NT2/D1 (cell line): ENCODE results near the gene PLD4.
"Not testable (repeated sequence)": the region's sequence is repeated elsewhere in the genome, so short reads cannot be mapped to it uniquely, and the experiment has no call there.

ENCODE experiments used
- DNase-seq: peaks from one replicate; pipeline ENCODE4 v3.0.0-alpha.2; 2011; ENCODE audit warnings: low read depth, low spot score
- H3K27me3 ChIP-seq: 2 replicates; pipeline ENCODE4 v1.6.0; 2011; ENCODE audit warnings: mild to moderate bottlenecking; ENCODE audit not compliant: insufficient read length, insufficient read depth
- H3K36me3 ChIP-seq: 2 replicates; pipeline ENCODE4 v1.6.1; 2011; ENCODE audit warnings: mild to moderate bottlenecking, low read length, mixed read lengths; ENCODE audit not compliant: insufficient read depth, insufficient read length
- H3K4me1 ChIP-seq: 2 replicates; pipeline ENCODE4 v1.5.1; 2011; ENCODE audit not compliant: insufficient read depth, insufficient read length
- H3K4me3 ChIP-seq: 2 replicates; pipeline ENCODE4 v1.5.1; 2011; ENCODE audit warnings: low read depth; ENCODE audit not compliant: insufficient read length
- H3K9ac ChIP-seq: 2 replicates; pipeline ENCODE4 v1.6.0; 2011; ENCODE audit warnings: low read depth; ENCODE audit not compliant: insufficient read length
- H3K9me3 ChIP-seq: 2 replicates; pipeline ENCODE4 v1.5.1; 2011; ENCODE audit warnings: mild to moderate bottlenecking, low read length; ENCODE audit not compliant: insufficient read depth
- SUZ12 ChIP-seq: IDR thresholded peaks from 2 replicates; pipeline ENCODE4 v1.6.1; 2011; ENCODE audit not compliant: insufficient read length, insufficient read depth; ENCODE audit errors: extremely low read depth
- YY1 ChIP-seq: IDR thresholded peaks from 2 replicates; pipeline ENCODE4 v1.6.1; 2011; ENCODE audit not compliant: insufficient read length, insufficient read depth
- ZNF274 ChIP-seq: IDR thresholded peaks from 2 replicates; pipeline ENCODE4 v1.6.1; 2011; ENCODE audit warnings: mild to moderate bottlenecking, low read depth, low read length

The PLD4 gene

DNA sequence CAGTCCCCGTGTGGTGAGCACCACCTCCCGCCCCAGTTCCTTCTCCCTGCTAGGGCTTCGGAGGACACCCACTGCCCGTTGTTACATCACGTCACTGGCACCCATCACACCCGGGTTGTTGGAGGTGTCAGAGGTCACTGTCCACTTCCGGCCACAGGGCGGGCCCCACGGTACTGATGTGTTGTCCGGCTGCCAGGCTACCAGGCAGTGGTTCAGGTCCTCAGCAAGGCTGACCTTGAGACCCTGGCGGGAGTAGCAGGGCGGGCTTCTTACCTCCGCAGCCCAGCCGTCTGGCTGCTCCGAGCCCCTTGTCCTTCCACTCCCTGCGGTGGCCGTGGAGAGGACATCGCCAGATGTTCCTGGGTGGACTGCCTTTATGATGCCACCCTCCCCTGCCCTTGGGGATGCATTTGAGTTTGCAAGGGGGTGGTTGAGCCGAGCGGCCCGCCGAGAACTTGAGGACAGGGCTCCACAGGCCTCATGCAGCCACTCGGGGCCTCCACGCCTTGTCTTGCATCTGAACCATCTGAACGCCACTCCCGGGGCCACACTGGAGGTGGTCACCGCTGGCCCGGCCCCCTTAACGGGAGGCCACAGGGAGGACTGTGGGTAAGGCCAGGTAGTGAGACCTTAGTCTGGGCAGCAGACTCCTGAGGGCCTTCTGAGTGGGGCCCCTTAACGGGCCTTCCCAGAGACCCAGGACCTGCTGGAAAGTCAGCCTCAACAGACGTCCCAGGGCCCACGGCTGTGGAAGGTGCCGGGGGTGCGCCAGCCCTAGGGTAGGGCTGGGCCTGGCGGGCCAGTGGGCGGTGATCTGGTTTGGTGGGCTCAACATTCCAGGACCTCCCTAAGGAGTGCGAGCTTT, 27.1 kb upstream of the PLD4 start:
- peaks cover 7% of the 10 kb centered on the region for H3K36me3 ChIP-seq
- no peak for TF ChIP-seq ZNF274
- no peak for TF ChIP-seq SUZ12
- TF ChIP-seq YY1 = no peak
- no peaks in the 10 kb centered on the region for H3K9me3 ChIP-seq
- no peaks in the 10 kb centered on the region for H3K4me1 ChIP-seq
- H3K9ac ChIP-seq = no peak overlapping the region
- DNase-seq = no peak
- no peaks in the 10 kb centered on the region for H3K27me3 ChIP-seq
- H3K4me3 ChIP-seq = no peak overlapping the region

DNA sequence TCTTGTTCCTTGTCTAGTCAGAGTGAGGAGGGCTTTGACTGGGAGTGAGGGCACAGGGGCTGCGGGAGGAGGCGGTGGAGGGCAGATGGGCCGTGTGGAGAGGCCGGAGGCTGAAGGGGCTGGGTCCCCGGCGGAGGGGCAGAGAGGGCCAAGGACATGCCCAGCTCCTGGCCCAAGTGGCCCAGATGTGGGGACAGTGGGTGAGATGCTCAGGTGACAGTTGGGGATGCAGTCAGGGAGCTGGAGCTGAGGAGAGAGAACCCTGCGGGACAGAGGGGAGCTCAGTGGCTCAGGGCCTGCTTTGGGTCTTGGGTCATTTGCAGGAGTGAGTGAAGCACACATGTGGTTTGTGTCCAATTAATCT, 26.5 kb upstream of the PLD4 start:
- Histone ChIP-seq H3K27me3 (peaks cover 1% of the 10 kb centered on the region), H3K9me3 (no peaks in the 10 kb centered on the region), H3K4me3 (no peak overlapping the region), H3K4me1 (no peaks in the 10 kb centered on the region), H3K9ac (no peak overlapping the region), H3K36me3 (peaks cover 7% of the 10 kb centered on the region)
- DNase-seq = no peak
- TF ChIP-seq ZNF274 (no peak), SUZ12 (no peak), YY1 (no peak)

DNA sequence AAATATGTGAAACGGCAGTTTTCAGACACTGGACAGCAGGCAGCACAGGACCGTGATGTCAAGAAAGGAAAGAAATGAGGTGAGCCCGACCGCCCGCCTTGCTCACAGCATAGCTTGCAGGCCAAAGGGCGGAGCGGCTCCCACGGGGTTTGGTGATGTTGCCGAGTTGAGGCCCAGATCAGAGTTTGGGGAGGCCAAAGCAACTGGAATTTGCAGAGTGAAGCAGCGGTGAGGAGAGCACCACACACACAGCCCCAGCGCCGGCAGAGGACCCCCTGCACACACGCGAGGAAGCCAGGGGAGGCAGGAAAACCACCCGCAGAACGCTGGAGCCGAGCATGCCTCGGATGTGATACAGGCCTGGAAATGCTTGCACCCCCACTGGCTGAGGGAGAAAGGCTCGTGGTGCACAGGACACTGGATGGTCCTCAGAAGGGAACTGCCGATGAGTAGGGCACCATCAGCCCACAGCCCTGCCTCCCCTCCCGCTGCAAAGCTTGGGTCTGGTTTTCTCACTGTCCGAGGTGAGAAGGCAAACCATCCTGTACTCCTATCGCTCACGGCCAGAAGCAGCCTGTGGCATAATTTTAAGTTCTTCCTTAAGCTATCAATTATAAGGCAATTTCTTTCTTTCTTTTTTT, 25.7 kb upstream of the PLD4 start:
- DNase-seq = no peak
- no peak overlapping the region for H3K4me3 ChIP-seq
- no peak for TF ChIP-seq ZNF274
- H3K9ac ChIP-seq = no peak overlapping the region
- no peaks in the 10 kb centered on the region for H3K4me1 ChIP-seq
- peaks cover 6% of the 10 kb centered on the region; the same call in 1 of the 2 replicates for H3K9me3 ChIP-seq
- H3K27me3 ChIP-seq = peaks cover 10% of the 10 kb centered on the region
- peaks cover 7% of the 10 kb centered on the region for H3K36me3 ChIP-seq

DNA sequence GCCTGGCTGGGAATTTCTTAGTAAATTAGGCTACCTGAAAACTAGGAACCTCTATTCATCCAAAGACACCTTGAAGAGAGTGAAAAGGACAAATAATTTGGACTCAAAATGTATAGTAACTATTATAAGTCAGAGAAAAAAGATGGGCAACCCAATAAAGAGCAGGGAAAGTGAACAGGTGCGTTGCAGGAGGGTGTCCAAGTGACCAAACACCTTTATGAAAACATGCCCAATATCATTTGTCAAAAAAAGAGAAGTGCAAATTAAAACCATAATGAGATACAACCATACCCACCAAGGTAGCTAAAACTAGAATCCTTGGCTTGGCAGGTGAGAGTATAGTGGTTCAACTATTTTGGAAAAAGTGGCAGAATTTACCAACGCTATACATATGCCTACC, 24.9 kb upstream of the PLD4 start:
- peaks cover 7% of the 10 kb centered on the region; the same call in 1 of the 2 replicates for H3K9me3 ChIP-seq
- peaks cover 17% of the 10 kb centered on the region for H3K27me3 ChIP-seq
- no peak overlapping the region for H3K4me3 ChIP-seq
- H3K9ac ChIP-seq = no peak overlapping the region
- TF ChIP-seq ZNF274 (no peak), SUZ12 (no peak), YY1 (no peak)
- DNase-seq = no peak
- H3K4me1 ChIP-seq = no peaks in the 10 kb centered on the region
- peaks cover under 1% of the 10 kb centered on the region for H3K36me3 ChIP-seq

DNA sequence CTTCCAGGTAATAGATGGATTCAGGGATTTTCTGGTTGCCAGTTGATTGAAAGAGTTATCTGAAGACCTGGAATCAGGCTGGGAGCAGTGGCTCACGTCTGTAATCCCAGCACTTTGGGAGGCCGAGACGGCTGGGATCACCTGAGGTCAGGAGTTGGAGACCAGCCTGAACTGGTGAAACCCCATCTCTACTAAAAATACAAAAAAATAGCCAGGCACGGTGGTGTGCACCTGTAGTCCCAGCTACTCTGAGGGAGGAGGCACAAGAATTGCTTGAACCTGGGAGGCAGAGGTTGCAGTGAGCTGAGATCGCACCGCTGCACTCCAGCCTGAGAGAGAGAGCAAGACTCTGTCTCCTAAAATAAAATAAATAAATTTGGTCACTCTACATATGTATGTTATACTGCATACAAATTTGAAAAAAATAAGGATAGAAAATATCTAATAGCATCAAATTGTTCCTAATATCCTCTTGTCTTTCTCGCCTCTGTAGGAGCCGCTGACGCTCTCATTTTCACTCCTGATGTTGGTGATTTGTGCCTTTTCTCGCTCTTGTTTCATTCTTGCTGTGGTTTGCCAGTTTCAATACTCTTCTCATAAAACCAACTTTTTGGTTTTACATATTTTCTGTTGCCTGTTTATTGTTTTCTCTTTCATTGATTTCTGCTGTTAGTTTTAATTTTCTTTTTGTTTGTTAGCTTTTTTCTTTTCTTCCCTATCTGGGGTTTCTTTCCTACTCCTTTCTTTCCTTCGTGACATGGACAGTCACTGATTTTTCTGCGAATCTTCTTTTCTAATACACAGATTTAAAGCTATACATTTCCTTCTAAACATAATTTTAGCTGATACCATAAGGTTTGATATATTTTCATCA, 23.8 kb upstream of the PLD4 start:
- Histone ChIP-seq H3K9ac (no peak overlapping the region), H3K4me1 (no peaks in the 10 kb centered on the region), H3K36me3 (no peaks in the 10 kb centered on the region), H3K9me3 (peaks cover 7% of the 10 kb centered on the region; the same call in 1 of the 2 replicates), H3K27me3 (peaks cover 28% of the 10 kb centered on the region), H3K4me3 (no peak overlapping the region)
- DNase-seq = no peak
- no peak for TF ChIP-seq ZNF274
- no peak for TF ChIP-seq YY1
- TF ChIP-seq SUZ12 = no peak

DNA sequence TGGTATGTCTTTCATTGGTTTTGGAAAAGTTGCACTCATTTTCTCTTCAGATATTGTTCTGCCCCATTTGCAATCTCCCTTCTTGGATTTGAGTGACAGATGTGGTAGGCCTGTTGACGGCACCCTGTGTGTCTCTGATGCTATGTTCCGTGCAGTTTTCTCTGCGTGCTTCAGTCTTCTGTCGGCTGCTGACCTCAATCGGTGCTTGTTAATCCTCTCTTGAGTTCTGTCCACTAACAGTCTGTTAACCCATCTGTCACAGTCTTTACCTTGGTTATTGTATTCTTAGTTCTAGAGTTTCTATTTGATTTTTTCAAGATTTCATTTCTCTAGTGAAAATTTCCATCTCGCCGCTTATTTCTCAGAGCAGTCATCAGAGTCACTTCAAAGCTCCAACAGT, 20.7 kb upstream of the PLD4 start:
- Histone ChIP-seq H3K9me3 (peaks cover 17% of the 10 kb centered on the region; the same call in 1 of the 2 replicates), H3K9ac (no peak overlapping the region), H3K4me1 (no peaks in the 10 kb centered on the region), H3K36me3 (no peaks in the 10 kb centered on the region), H3K4me3 (no peak overlapping the region), H3K27me3 (peaks cover 56% of the 10 kb centered on the region)
- no peak for TF ChIP-seq SUZ12
- no peak for TF ChIP-seq ZNF274
- TF ChIP-seq YY1 = no peak
- no peak for DNase-seq

DNA sequence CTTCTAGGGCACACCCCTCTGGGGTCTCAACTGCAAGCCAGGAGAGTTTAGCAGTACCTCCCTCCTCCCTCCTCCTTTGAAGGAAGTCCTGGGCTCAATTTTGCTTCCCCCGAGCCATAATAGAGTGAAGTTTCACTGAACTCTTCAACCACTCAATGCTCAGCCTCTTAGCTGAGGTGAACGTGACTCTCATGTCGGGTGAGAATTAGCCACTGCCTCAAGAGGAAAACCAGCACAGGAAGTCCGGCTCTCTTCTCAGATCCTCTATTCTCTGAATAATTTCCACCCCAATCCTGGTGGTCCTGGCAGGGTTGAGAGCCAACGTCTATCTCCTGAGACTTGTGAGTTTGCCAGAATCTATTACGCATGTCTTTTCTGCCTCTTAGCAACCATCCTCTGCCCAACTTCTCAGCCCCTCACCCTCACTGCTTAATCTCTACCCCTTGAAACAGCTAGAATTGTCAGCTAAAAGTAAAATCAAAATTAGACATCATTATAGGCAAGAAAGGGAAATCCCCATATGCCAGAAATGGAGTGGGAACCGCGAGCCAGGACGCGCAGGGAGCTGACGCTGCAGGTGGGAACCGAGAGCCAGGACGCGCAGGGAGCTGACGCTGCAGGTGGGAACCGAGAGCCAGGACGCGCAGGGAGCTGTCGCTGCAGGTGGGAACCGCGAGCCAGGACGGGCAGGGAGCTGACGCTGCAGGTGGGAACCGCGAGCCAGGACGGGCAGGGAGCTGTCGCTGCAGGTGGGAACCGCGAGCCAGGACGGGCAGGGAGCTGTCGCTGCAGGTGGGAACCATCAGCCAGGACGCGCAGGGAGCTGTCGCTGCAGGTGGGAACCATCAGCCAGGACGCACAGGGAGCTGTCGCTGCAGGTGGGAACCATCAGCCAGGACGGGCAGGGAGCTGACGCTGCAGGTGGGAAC, 19.8 kb upstream of the PLD4 start:
- Histone ChIP-seq H3K27me3 (peaks cover 58% of the 10 kb centered on the region), H3K9me3 (peaks cover 17% of the 10 kb centered on the region; the same call in 1 of the 2 replicates)
- not testable (repeated sequence) for H3K9ac ChIP-seq, DNase-seq, H3K36me3 ChIP-seq, H3K4me1 ChIP-seq, H3K4me3 ChIP-seq

DNA sequence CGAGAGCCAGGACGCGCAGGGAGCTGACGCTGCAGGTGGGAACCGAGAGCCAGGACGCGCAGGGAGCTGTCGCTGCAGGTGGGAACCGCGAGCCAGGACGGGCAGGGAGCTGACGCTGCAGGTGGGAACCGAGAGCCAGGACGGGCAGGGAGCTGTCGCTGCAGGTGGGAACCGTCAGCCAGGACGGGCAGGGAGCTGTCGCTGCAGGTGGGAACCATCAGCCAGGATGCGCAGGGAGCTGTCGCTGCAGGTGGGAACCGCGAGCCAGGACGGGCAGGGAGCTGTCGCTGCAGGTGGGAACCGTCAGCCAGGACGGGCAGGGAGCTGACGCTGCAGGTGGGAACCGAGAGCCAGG, 19.1 kb upstream of the PLD4 start:
- H3K4me3 ChIP-seq, H3K9ac ChIP-seq, H3K36me3 ChIP-seq, DNase-seq, H3K4me1 ChIP-seq: not testable (repeated sequence)
- peaks cover 58% of the 10 kb centered on the region for H3K27me3 ChIP-seq
- peaks cover 17% of the 10 kb centered on the region; the same call in 1 of the 2 replicates for H3K9me3 ChIP-seq
